ENCODE results near the gene PRDM2. TPM values are rescaled to one million over a fixed set of nuclear protein-coding genes. Genes with fewer than 3 reads are reported as not detected.

The PRDM2 gene
- total RNA-seq, 3 donors from 2014 or later (not counting 1 experiment from before 2014, with no cell fraction given) = 168 to 193 (median 184) TPM

GRCh38 chr1:13802782-13803545 lies 103.0 kb downstream of the PRDM2 start:
- no peaks in the 10 kb centered on the region for H3K36me3 ChIP-seq (ENCODE audit: control insufficient read depth, insufficient read depth, low read length)
- TF ChIP-seq CTCF (IDR thresholded peaks at IDR 0.05) = no peak
- intact Hi-C loops (cut with micrococcal nuclease) = no loop called here

GRCh38 chr1:13803546-13804239 lies 103.7 kb downstream of the PRDM2 start:
- H3K36me3 ChIP-seq (ENCODE audit: control insufficient read depth, insufficient read depth, low read length) = no peaks in the 10 kb centered on the region
- H3K27ac Mint-ChIP-seq = peak overlapping the region in 1 of 2 donors; percentile 80
- no peaks in the 10 kb centered on the region for H3K4me1 ChIP-seq (ENCODE audit: control insufficient read depth, insufficient read depth, low read length)
- H3K4me3 ChIP-seq (ENCODE audit: low read length) = no peak overlapping the region
- 96% methylated on average over 18 of the region's 18 CpGs for WGBS (ENCODE audit: insufficient coverage)
- intact Hi-C loops (cut with micrococcal nuclease) = no loop called here
- TF ChIP-seq CTCF (IDR thresholded peaks at IDR 0.05) = no peak
- H3K36me3 Mint-ChIP-seq = no peaks in the 10 kb centered on the region
- H3K4me3 Mint-ChIP-seq = no peak overlapping the region
- no peaks in the 10 kb centered on the region for H3K27me3 ChIP-seq (ENCODE audit: control insufficient read depth, insufficient read depth, low read length)
- H3K9me3 Mint-ChIP-seq = no peaks in the 10 kb centered on the region
- peaks cover 49% of the 10 kb centered on the region in 2 donors for H3K4me1 Mint-ChIP-seq
- H3K27me3 Mint-ChIP-seq (ENCODE audit: low read depth in 2 of 2) = no peaks in the 10 kb centered on the region
- DNase-seq (no peak), ATAC-seq (no peak)
- H3K9me3 ChIP-seq (ENCODE audit: control insufficient read depth, insufficient read depth, low read length) = no peaks in the 10 kb centered on the region
- no peak overlapping the region for H3K27ac ChIP-seq (ENCODE audit: low read length)

More at GRCh38 chr1:13802782-13803545, 103.0 kb downstream of the PRDM2 start:
- ATAC-seq (no peak), DNase-seq (no peak)
- WGBS (ENCODE audit: insufficient coverage) = 91% methylated on average over 19 of the region's 19 CpGs
- H3K9me3 ChIP-seq (ENCODE audit: control insufficient read depth, insufficient read depth, low read length) = no peaks in the 10 kb centered on the region
- H3K4me3 ChIP-seq (ENCODE audit: low read length) = no peak overlapping the region
- H3K27me3 ChIP-seq (ENCODE audit: control insufficient read depth, insufficient read depth, low read length) = no peaks in the 10 kb centered on the region
- no peaks in the 10 kb centered on the region for H3K9me3 Mint-ChIP-seq
- H3K36me3 Mint-ChIP-seq = no peaks in the 10 kb centered on the region
- H3K27ac ChIP-seq (ENCODE audit: low read length) = no peak overlapping the region
- no peak overlapping the region for H3K4me3 Mint-ChIP-seq
- H3K4me1 Mint-ChIP-seq = peaks cover 49 to 51% of the 10 kb centered on the region in 2 donors
- peak overlapping the region; percentile 74 to 80 for H3K27ac Mint-ChIP-seq
- H3K4me1 ChIP-seq (ENCODE audit: control insufficient read depth, insufficient read depth, low read length) = no peaks in the 10 kb centered on the region
- H3K27me3 Mint-ChIP-seq (ENCODE audit: low read depth in 2 of 2) = no peaks in the 10 kb centered on the region

GRCh38 chr1:13804240-13804633 lies 104.2 kb downstream of the PRDM2 start:
- Histone ChIP-seq H3K9me3 (ENCODE audit: control insufficient read depth, insufficient read depth, low read length) (no peaks in the 10 kb centered on the region), H3K27me3 (ENCODE audit: control insufficient read depth, insufficient read depth, low read length) (no peaks in the 10 kb centered on the region), H3K27ac (ENCODE audit: low read length) (no peak overlapping the region), H3K4me1 (ENCODE audit: control insufficient read depth, insufficient read depth, low read length) (peaks cover 3% of the 10 kb centered on the region), H3K4me3 (ENCODE audit: low read length) (no peak overlapping the region), H3K36me3 (ENCODE audit: control insufficient read depth, insufficient read depth, low read length) (no peaks in the 10 kb centered on the region)
- intact Hi-C loops (cut with micrococcal nuclease) = no loop called here
- H3K4me3 Mint-ChIP-seq = no peak overlapping the region
- no peaks in the 10 kb centered on the region for H3K27me3 Mint-ChIP-seq (ENCODE audit: low read depth in 2 of 2)
- no peak for DNase-seq
- no peak for ATAC-seq
- no peaks in the 10 kb centered on the region for H3K36me3 Mint-ChIP-seq
- WGBS (ENCODE audit: insufficient coverage) = 95% methylated on average over 11 of the region's 11 CpGs
- H3K4me1 Mint-ChIP-seq = peaks cover 51 to 54% of the 10 kb centered on the region in 2 donors
- TF ChIP-seq CTCF (IDR thresholded peaks at IDR 0.05) = no peak
- H3K27ac Mint-ChIP-seq = peak overlapping the region in 1 of 2 donors; percentile 80
- no peaks in the 10 kb centered on the region for H3K9me3 Mint-ChIP-seq
